ENCODE measurements around the gene KCNQ2. TPM values are rescaled to one million over a fixed set of nuclear protein-coding genes. Genes with fewer than 3 reads are reported as not detected.
"Not testable (repeated sequence)": the region's sequence is repeated elsewhere in the genome, so short reads cannot be mapped to it uniquely, and the experiment has no call there.

Gene KCNQ2
- total RNA-seq = not detected

- no peak for DNase-seq (ENCODE audit: low spot score)
Measured at GRCh38 chr20:63471981-63472831, at the start of gene KCNQ2. KCNQ2 (minus strand) TSS chr20:63472655; CDS start chr20:63472463, 192 bp downstream.

- no peak for DNase-seq (ENCODE audit: low spot score)
Measured at GRCh38 chr20:63521602-63522001, 49.1 kb upstream of the KCNQ2 start.

GRCh38 chr20:63520934-63521601 lies 48.6 kb upstream of the KCNQ2 start:
- peak; percentile 88 for DNase-seq (ENCODE audit: low spot score)

GRCh38 chr20:63520504-63520933 lies 48.1 kb upstream of the KCNQ2 start, which contains the start of gene PPDPF:
PPDPF (plus strand) TSS chr20:63520765; CDS start chr20:63521309, 544 bp downstream.
- DNase-seq (ENCODE audit: low spot score) = peak; percentile 89

- DNase-seq (ENCODE audit: low spot score) = peak; percentile 84
Measured at GRCh38 chr20:63519668-63520503, 47.4 kb upstream of the KCNQ2 start.

GRCh38 chr20:63518946-63519667 lies 46.7 kb upstream of the KCNQ2 start:
- peak; percentile 51 for DNase-seq (ENCODE audit: low spot score)

- peak; percentile 44 for DNase-seq (ENCODE audit: low spot score)
Measured at GRCh38 chr20:63518351-63518861, 46.0 kb upstream of the KCNQ2 start.

GRCh38 chr20:63517376-63518309 lies 45.2 kb upstream of the KCNQ2 start:
- DNase-seq (ENCODE audit: low spot score) = no peak

GRCh38 chr20:63514520-63514919 lies 42.1 kb upstream of the KCNQ2 start:
- DNase-seq (ENCODE audit: low spot score) = not testable (repeated sequence)

GRCh38 chr20:63513207-63513606 lies 40.8 kb upstream of the KCNQ2 start:
- DNase-seq (ENCODE audit: low spot score) = no peak

GRCh38 chr20:63509088-63509564 lies 36.7 kb upstream of the KCNQ2 start:
- DNase-seq (ENCODE audit: low spot score) = no peak

- DNase-seq (ENCODE audit: low spot score) = no peak
Measured at GRCh38 chr20:63508072-63508768, 35.8 kb upstream of the KCNQ2 start.

GRCh38 chr20:63507083-63507743 lies 34.8 kb upstream of the KCNQ2 start:
- DNase-seq (ENCODE audit: low spot score) = no peak

GRCh38 chr20:63505723-63506122 lies 33.3 kb upstream of the KCNQ2 start:
- DNase-seq (ENCODE audit: low spot score) = no peak

GRCh38 chr20:63505281-63505680 lies 32.8 kb upstream of the KCNQ2 start:
- DNase-seq (ENCODE audit: low spot score) = no peak

GRCh38 chr20:63504642-63505041 lies 32.2 kb upstream of the KCNQ2 start:
- no peak for DNase-seq (ENCODE audit: low spot score)

GRCh38 chr20:63503524-63503923 lies 31.1 kb upstream of the KCNQ2 start:
- no peak for DNase-seq (ENCODE audit: low spot score)

GRCh38 chr20:63502671-63503172 lies 30.3 kb upstream of the KCNQ2 start:
- no peak for DNase-seq (ENCODE audit: low spot score)
